GM13977 (cell line): ENCODE data around the gene CSKMT.
A peak's percentile ranks its signal among the peaks of the same experiment; 100 is the strongest.
"Not testable (repeated sequence)": the region's sequence is repeated elsewhere in the genome, so short reads cannot be mapped to it uniquely, and the experiment has no call there.

Experiments used
- DNase-seq: peaks from one replicate; pipeline ENCODE4 v3.0.0; 2012; ENCODE audit warnings: low spot score
- in situ Hi-C: fragments of 300-500 bp; cut with MboI; formaldehyde crosslinking; loops from one replicate; pipeline ENCODE4 v1.12.0; 2022; ENCODE audit warnings: low sequenced_read_pairs, low pct_unique_long_range_greater_than_20kb, mixed read lengths, inconsistent platforms; ENCODE audit not compliant: unreplicated experiment
- TF ChIP-seq, protein P1 (sequence below): IDR thresholded peaks from 2 replicates; pipeline ENCODE4 v1.5.1; 2012; ENCODE audit warnings: mild to moderate bottlenecking, control low read depth; ENCODE audit not compliant: insufficient read depth; ENCODE audit errors: extremely low read depth, missing control alignments

Gene CSKMT

DNA sequence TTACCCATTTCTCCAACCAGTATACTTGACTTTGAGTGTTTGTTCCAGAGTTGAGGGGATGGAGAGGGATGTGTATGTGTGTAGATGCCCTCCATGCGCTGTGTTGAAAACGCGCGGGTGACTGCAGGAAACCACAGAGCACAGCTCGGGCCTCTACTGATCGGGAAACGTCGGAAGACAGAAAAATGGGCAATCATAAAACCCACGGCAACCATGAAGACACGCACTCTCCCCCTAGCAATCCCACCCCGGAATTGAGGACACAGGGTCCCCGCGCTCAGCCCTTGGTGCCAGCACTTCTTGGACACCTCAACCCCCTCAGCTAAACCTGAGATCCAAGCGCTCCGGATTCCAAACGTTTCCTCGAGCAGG lies 6.1 kb downstream of the CSKMT start:
- in situ Hi-C loops, result no loop called here
- TF ChIP-seq, protein P1, sequence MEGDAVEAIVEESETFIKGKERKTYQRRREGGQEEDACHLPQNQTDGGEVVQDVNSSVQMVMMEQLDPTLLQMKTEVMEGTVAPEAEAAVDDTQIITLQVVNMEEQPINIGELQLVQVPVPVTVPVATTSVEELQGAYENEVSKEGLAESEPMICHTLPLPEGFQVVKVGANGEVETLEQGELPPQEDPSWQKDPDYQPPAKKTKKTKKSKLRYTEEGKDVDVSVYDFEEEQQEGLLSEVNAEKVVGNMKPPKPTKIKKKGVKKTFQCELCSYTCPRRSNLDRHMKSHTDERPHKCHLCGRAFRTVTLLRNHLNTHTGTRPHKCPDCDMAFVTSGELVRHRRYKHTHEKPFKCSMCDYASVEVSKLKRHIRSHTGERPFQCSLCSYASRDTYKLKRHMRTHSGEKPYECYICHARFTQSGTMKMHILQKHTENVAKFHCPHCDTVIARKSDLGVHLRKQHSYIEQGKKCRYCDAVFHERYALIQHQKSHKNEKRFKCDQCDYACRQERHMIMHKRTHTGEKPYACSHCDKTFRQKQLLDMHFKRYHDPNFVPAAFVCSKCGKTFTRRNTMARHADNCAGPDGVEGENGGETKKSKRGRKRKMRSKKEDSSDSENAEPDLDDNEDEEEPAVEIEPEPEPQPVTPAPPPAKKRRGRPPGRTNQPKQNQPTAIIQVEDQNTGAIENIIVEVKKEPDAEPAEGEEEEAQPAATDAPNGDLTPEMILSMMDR, result no peak
- DNase-seq, result no peak

DNA sequence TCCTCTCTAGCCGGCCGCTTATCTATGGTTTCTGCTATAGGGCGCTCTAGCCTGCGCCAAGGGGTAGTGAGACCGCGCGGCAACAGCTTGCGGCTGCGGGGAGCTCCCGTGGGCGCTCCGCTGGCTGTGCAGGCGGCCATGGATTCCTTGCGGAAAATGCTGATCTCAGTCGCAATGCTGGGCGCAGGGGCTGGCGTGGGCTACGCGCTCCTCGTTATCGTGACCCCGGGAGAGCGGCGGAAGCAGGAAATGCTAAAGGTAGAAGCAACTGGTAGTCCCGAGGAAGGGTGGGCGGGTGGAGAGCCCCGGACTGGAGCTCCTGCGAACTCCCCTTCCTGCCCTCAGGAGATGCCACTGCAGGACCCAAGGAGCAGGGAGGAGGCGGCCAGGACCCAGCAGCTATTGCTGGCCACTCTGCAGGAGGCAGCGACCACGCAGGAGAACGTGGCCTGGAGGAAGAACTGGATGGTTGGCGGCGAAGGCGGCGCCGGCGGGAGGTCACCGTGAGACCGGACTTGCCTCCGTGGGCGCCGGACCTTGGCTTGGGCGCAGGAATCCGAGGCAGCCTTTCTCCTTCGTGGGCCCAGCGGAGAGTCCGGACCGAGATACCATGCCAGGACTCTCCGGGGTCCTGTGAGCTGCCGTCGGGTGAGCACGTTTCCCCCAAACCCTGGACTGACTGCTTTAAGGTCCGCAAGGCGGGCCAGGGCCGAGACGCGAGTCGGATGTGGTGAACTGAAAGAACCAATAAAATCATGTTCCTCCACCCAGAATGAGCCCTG lies 6.7 kb downstream of the CSKMT start, which contains the start of the genes LBHD1 and UQCC3:
LBHD1 (minus strand) TSS at position 660 of the 782 bp plus-strand sequence. CDS start 2,236 bp downstream, outside the sequence.
UQCC3 (plus strand) TSS at position 66 of the 782 bp plus-strand sequence; CDS start at position 139, 73 bp downstream.
- DNase-seq, result peak; percentile 88
- in situ Hi-C loops, result no loop called here
- TF ChIP-seq, protein P1, result no peak

DNA sequence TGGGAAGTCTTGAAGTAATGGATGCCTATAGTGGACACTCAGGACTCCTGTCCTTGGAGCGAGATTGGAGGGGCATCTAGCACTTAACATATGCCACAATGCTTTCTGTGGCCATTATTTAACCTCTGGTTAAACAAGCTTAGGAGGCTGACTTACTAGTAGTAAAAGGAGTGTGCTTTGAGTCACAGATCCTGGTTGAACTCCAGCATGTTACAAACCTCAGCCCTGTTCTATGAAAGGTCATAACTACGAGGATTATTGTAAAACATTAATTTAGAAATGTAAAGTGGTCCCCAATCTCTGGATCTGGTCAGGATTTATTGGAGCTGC lies 8.0 kb downstream of the CSKMT start:
- in situ Hi-C loops, result no loop called here
- no peak for DNase-seq
- TF ChIP-seq, protein P1, result no peak

DNA sequence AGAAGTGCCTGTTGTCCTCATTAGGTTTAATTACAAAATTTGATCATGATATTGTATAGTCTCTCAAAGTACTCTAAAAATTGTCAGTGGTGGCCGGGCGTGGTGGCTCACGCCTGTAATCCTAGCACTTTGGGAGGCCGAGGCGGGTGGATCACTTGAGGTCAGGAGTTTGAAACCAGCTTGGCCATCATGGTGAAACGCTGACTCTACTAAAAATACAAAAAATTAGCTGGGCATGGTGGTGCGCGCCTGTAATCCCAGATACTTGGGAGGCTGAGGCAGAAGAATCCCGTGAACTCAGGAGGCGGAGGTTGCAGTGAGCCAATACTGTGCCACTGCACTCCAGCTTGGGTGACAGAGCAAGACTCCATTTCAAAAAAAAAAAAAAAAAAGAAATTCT lies 10.3 kb downstream of the CSKMT start:
- DNase-seq, in situ Hi-C loops: not testable (repeated sequence)

DNA sequence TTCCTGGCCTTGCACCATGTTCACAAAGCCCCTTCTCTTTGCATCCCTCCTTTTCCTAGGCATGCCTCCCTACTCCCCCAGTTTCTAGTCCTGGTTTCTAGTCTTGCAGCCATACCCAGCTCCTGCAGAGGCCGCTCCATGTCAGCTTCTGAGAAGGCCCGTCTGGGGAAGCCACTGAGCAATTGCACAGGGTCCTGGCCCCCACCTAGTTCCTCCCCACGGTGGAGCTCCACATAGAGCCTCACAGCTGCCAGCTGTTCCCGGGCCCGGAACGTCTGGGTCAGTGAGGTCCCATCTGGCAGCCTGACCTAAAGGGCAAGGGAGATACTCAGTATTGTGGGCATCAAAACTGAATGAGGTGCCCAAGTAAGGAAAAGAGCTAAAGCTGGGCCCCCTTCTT lies 11.6 kb downstream of the CSKMT start:
- TF ChIP-seq, protein P1, result no peak
- in situ Hi-C loops, result no loop called here
- no peak for DNase-seq

DNA sequence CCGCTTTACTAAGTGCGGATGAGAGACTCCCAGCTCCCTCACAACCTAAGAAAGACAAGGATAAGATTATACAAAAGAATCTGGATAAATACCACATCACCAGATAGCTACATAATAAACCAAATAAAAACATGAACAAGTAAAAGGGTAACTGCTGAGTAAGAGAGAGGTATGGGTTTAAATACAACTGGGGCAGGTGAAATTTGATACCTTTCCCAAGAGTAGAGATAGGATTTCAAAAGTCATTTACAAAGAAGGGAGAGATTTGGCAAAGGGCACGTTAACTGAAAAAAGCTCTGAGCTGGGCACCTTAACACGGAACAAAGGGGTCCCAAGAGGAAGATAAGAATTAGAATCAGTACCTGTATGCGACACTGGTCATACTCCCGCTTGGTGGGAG lies 12.0 kb downstream of the CSKMT start:
- TF ChIP-seq, protein P1, result no peak
- in situ Hi-C loops, result no loop called here
- DNase-seq, result no peak

DNA sequence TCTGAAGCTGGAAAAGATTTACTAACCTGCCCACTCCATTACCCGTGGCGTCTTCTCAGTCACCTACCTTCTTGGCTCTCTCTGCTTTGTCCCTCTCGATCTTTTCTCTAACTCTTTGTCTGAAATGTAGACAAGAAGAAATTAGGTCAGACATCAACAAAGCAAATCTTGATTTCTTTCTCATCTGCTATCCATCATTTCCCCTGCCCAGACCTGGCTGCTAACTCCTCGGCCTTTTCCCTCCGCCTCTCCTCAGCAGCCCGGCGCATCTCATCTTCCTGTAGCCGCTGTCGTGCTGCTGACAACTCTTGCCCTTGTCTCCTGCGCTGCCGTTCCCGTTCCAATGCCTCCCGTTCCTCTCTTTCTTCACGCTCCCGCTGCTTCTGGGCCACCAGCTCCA lies 12.6 kb downstream of the CSKMT start:
- in situ Hi-C loops, result no loop called here
- no peak for DNase-seq
- TF ChIP-seq, protein P1, result no peak
